ENCODE results near the gene TOGARAM2. TPM values are rescaled to one million over a fixed set of nuclear protein-coding genes. Genes with fewer than 3 reads are reported as not detected.

TOGARAM2 gene
- total RNA-seq, 4 donors from 2014 or later, result 6.0 to 35.0 (median 19.5) TPM

GRCh38 chr2:28982381-28982950 lies 1.4 kb downstream of the TOGARAM2 start:
- Histone ChIP-seq H3K9me3 (no peaks in the 10 kb centered on the region), H3K27ac (peak overlapping the region in 2 of 4 donors; percentile 68 to 83), H3K27me3 (no peaks in the 10 kb centered on the region), H3K36me3 (no peaks in the 10 kb centered on the region), H3K4me1 (peaks cover 0 to 35% (median 8%) of the 10 kb centered on the region in 4 donors), H3K4me3 (no peak overlapping the region)
- TF ChIP-seq EP300 (IDR thresholded peaks at IDR 0.05) (no peak), CTCF (IDR thresholded peaks at IDR 0.05) (no peak), POLR2A (IDR thresholded peaks at IDR 0.05) (no peak)
- 72 to 76% methylated on average over 7 of the region's 8 CpGs for WGBS, 2 donors
- no peak for DNase-seq (ENCODE audit: low spot score in 2 of 2)

GRCh38 chr2:28986429-28986828 lies 5.3 kb downstream of the TOGARAM2 start:
- no peaks in the 10 kb centered on the region for H3K27me3 ChIP-seq
- H3K36me3 ChIP-seq, result no peaks in the 10 kb centered on the region
- H3K9me3 ChIP-seq, result no peaks in the 10 kb centered on the region
- no peak for DNase-seq (ENCODE audit: low spot score in 2 of 2)
- 37% methylated on average over 4 of the region's 4 CpGs for WGBS, 2 donors
- TF ChIP-seq CTCF (IDR thresholded peaks at IDR 0.05), result no peak
- TF ChIP-seq EP300 (IDR thresholded peaks at IDR 0.05), result peak in 1 of 2 donors; percentile 45
- H3K27ac ChIP-seq, result peak overlapping the region in 2 of 4 donors; percentile 38 to 59
- peaks cover 0 to 26% (median 8%) of the 10 kb centered on the region in 4 donors for H3K4me1 ChIP-seq
- H3K4me3 ChIP-seq, result no peak overlapping the region

- no peak overlapping the region for H3K27ac ChIP-seq
- no peak for TF ChIP-seq CTCF (IDR thresholded peaks at IDR 0.05)
- no peak for TF ChIP-seq POLR2A (IDR thresholded peaks at IDR 0.05)
- DNase-seq (ENCODE audit: low spot score in 2 of 2), result no peak
- no peaks in the 10 kb centered on the region for H3K9me3 ChIP-seq
- WGBS, 2 donors, result 91 to 95% methylated on average over 5 of the region's 5 CpGs
- no peaks in the 10 kb centered on the region for H3K36me3 ChIP-seq
- H3K27me3 ChIP-seq, result no peaks in the 10 kb centered on the region
- H3K4me3 ChIP-seq, result no peak overlapping the region
- H3K4me1 ChIP-seq, result peaks cover 0 to 22% (median 3%) of the 10 kb centered on the region in 4 donors
Observed at GRCh38 chr2:28989973-28990372, 8.9 kb downstream of the TOGARAM2 start.

- H3K27ac ChIP-seq, result no peak overlapping the region
- H3K4me1 ChIP-seq, result peaks cover 0 to 22% (median 3%) of the 10 kb centered on the region in 4 donors
- DNase-seq (ENCODE audit: low spot score in 2 of 2), result no peak
Observed at GRCh38 chr2:28990445-28990844, 9.3 kb downstream of the TOGARAM2 start.

More at GRCh38 chr2:28990445-28990844, 9.3 kb downstream of the TOGARAM2 start:
- Histone ChIP-seq H3K27me3 (no peaks in the 10 kb centered on the region), H3K4me3 (no peak overlapping the region), H3K9me3 (no peaks in the 10 kb centered on the region), H3K36me3 (no peaks in the 10 kb centered on the region)
- TF ChIP-seq POLR2A (IDR thresholded peaks at IDR 0.05) (no peak), EP300 (IDR thresholded peaks at IDR 0.05) (no peak), CTCF (IDR thresholded peaks at IDR 0.05) (no peak)
- 78 to 81% methylated on average over 16 of the region's 16 CpGs for WGBS, 2 donors
